Memory B cell (primary cell): ENCODE results near the gene S1PR1.
"Not testable (repeated sequence)": the region's sequence is repeated elsewhere in the genome, so short reads cannot be mapped to it uniquely, and the experiment has no call there.

Experiments used
- ATAC-seq: fragments of 150-1000 bp; cut with Tn5 transposase; 2 replicates; pipeline ENCODE4 v1.10.0; 2021; ENCODE audit warnings: low read depth, mild to moderate bottlenecking, moderate library complexity
- DNase-seq, 2 donors: peaks; one replicate each; pipeline ENCODE4 v3.0.0; 2022; ENCODE audit warnings: low spot score in 2 of 2
- H3K27ac Mint-ChIP-seq: one replicate; pipeline ENCODE4 v1.8.0; 2022; ENCODE audit warnings: mild to moderate bottlenecking, moderate library complexity, mixed read lengths
- H3K27me3 Mint-ChIP-seq: one replicate; pipeline ENCODE4 v1.8.0; 2022; ENCODE audit warnings: mixed read lengths
- H3K36me3 Mint-ChIP-seq: one replicate; pipeline ENCODE4 v1.8.0; 2022; ENCODE audit warnings: mild to moderate bottlenecking, mixed read lengths
- H3K4me1 Mint-ChIP-seq: one replicate; pipeline ENCODE4 v1.8.0; 2022; ENCODE audit warnings: mixed read lengths
- H3K4me3 Mint-ChIP-seq: one replicate; pipeline ENCODE4 v1.8.0; 2022; ENCODE audit warnings: mild to moderate bottlenecking, moderate library complexity, mixed read lengths
- H3K9me3 Mint-ChIP-seq: one replicate; pipeline ENCODE4 v1.8.0; 2022; ENCODE audit warnings: mixed read lengths

Gene S1PR1

GRCh38 chr1:101236516-101237228 lies at the start of gene S1PR1:
S1PR1 (plus strand) TSS chr1:101237019; CDS start chr1:101238985, 1,966 bp downstream.
- H3K4me3 Mint-ChIP-seq: peak within 1 kb of the TSS; percentile 95
- H3K36me3 Mint-ChIP-seq: peaks cover 21% of the 10 kb centered on the region
- peak within 1 kb of the TSS; percentile 95 for H3K27ac Mint-ChIP-seq
- DNase-seq: peak; percentile 34 to 61
- H3K4me1 Mint-ChIP-seq: peaks cover 48% of the 10 kb centered on the region
- ATAC-seq: peak; percentile 39
- peaks cover 3% of the 10 kb centered on the region for H3K9me3 Mint-ChIP-seq
- no peaks in the 10 kb centered on the region for H3K27me3 Mint-ChIP-seq

GRCh38 chr1:101187297-101187696 lies 49.5 kb upstream of the S1PR1 start:
- Mint-ChIP-seq H3K4me1 (peaks cover 18% of the 10 kb centered on the region), H3K27me3 (no peaks in the 10 kb centered on the region), H3K4me3 (no peak overlapping the region), H3K9me3 (no peaks in the 10 kb centered on the region), H3K36me3 (no peaks in the 10 kb centered on the region), H3K27ac (no peak overlapping the region)
- ATAC-seq: no peak
- DNase-seq: no peak

GRCh38 chr1:101188331-101188730 lies 48.5 kb upstream of the S1PR1 start:
- Mint-ChIP-seq H3K4me3 (no peak overlapping the region), H3K27me3 (no peaks in the 10 kb centered on the region), H3K4me1 (peaks cover 18% of the 10 kb centered on the region), H3K27ac (no peak overlapping the region), H3K9me3 (no peaks in the 10 kb centered on the region), H3K36me3 (no peaks in the 10 kb centered on the region)
- DNase-seq (no peak), ATAC-seq (no peak)

GRCh38 chr1:101188968-101189367 lies 47.9 kb upstream of the S1PR1 start:
- peaks cover 18% of the 10 kb centered on the region for H3K4me1 Mint-ChIP-seq
- not testable (repeated sequence) for H3K27ac Mint-ChIP-seq, DNase-seq, ATAC-seq, H3K36me3 Mint-ChIP-seq, H3K4me3 Mint-ChIP-seq, H3K9me3 Mint-ChIP-seq, H3K27me3 Mint-ChIP-seq

- Mint-ChIP-seq H3K9me3 (no peaks in the 10 kb centered on the region), H3K27me3 (no peaks in the 10 kb centered on the region), H3K36me3 (no peaks in the 10 kb centered on the region), H3K27ac (no peak overlapping the region), H3K4me3 (no peak overlapping the region), H3K4me1 (peaks cover 18% of the 10 kb centered on the region)
- DNase-seq: no peak
- no peak for ATAC-seq
Measured at GRCh38 chr1:101190441-101190840, 46.4 kb upstream of the S1PR1 start.

GRCh38 chr1:101191049-101191448 lies 45.8 kb upstream of the S1PR1 start:
- no peaks in the 10 kb centered on the region for H3K27me3 Mint-ChIP-seq
- no peak overlapping the region for H3K4me3 Mint-ChIP-seq
- DNase-seq: no peak
- peak; percentile 44 for ATAC-seq
- H3K4me1 Mint-ChIP-seq: peaks cover 20% of the 10 kb centered on the region
- peaks cover 1% of the 10 kb centered on the region for H3K9me3 Mint-ChIP-seq
- H3K27ac Mint-ChIP-seq: no peak overlapping the region
- H3K36me3 Mint-ChIP-seq: no peaks in the 10 kb centered on the region

- no peaks in the 10 kb centered on the region for H3K36me3 Mint-ChIP-seq
- DNase-seq (no peak), ATAC-seq (no peak)
- H3K27ac Mint-ChIP-seq: no peak overlapping the region
- peaks cover 1% of the 10 kb centered on the region for H3K9me3 Mint-ChIP-seq
- peaks cover 12% of the 10 kb centered on the region for H3K4me1 Mint-ChIP-seq
- H3K27me3 Mint-ChIP-seq: no peaks in the 10 kb centered on the region
- H3K4me3 Mint-ChIP-seq: no peak overlapping the region
Measured at GRCh38 chr1:101193733-101194169, 43.1 kb upstream of the S1PR1 start.

GRCh38 chr1:101194746-101195145 lies 42.1 kb upstream of the S1PR1 start:
- no peak for ATAC-seq
- Mint-ChIP-seq H3K36me3 (no peaks in the 10 kb centered on the region), H3K9me3 (peaks cover 1% of the 10 kb centered on the region), H3K27ac (no peak overlapping the region), H3K4me1 (peaks cover 19% of the 10 kb centered on the region), H3K27me3 (no peaks in the 10 kb centered on the region), H3K4me3 (no peak overlapping the region)
- no peak for DNase-seq

GRCh38 chr1:101196668-101197067 lies 40.2 kb upstream of the S1PR1 start:
- H3K36me3 Mint-ChIP-seq: no peaks in the 10 kb centered on the region
- H3K4me3 Mint-ChIP-seq: no peak overlapping the region
- H3K9me3 Mint-ChIP-seq: peaks cover 1% of the 10 kb centered on the region
- DNase-seq (no peak), ATAC-seq (no peak)
- no peaks in the 10 kb centered on the region for H3K27me3 Mint-ChIP-seq
- peak overlapping the region; percentile 19 for H3K27ac Mint-ChIP-seq
- H3K4me1 Mint-ChIP-seq: peaks cover 17% of the 10 kb centered on the region

- H3K4me1 Mint-ChIP-seq: peaks cover 17% of the 10 kb centered on the region
- peak overlapping the region; percentile 15 for H3K4me3 Mint-ChIP-seq
- H3K27ac Mint-ChIP-seq: peak overlapping the region; percentile 72
- H3K9me3 Mint-ChIP-seq: peaks cover 1% of the 10 kb centered on the region
- H3K27me3 Mint-ChIP-seq: no peaks in the 10 kb centered on the region
- ATAC-seq: peak; percentile 94
- no peaks in the 10 kb centered on the region for H3K36me3 Mint-ChIP-seq
- DNase-seq: no peak
Measured at GRCh38 chr1:101198842-101199636, 37.8 kb upstream of the S1PR1 start.

- Mint-ChIP-seq H3K27me3 (no peaks in the 10 kb centered on the region), H3K4me1 (peaks cover 17% of the 10 kb centered on the region), H3K27ac (no peak overlapping the region), H3K9me3 (peaks cover 1% of the 10 kb centered on the region), H3K4me3 (no peak overlapping the region), H3K36me3 (no peaks in the 10 kb centered on the region)
- DNase-seq (no peak), ATAC-seq (no peak)
Measured at GRCh38 chr1:101199637-101199982, 37.2 kb upstream of the S1PR1 start.

GRCh38 chr1:101200513-101200912 lies 36.3 kb upstream of the S1PR1 start:
- DNase-seq (no peak), ATAC-seq (no peak)
- peaks cover 1% of the 10 kb centered on the region for H3K9me3 Mint-ChIP-seq
- H3K27me3 Mint-ChIP-seq: no peaks in the 10 kb centered on the region
- H3K27ac Mint-ChIP-seq: no peak overlapping the region
- peaks cover 17% of the 10 kb centered on the region for H3K4me1 Mint-ChIP-seq
- no peaks in the 10 kb centered on the region for H3K36me3 Mint-ChIP-seq
- no peak overlapping the region for H3K4me3 Mint-ChIP-seq

- H3K27ac Mint-ChIP-seq: no peak overlapping the region
- peaks cover 10% of the 10 kb centered on the region for H3K4me1 Mint-ChIP-seq
- H3K27me3 Mint-ChIP-seq: no peaks in the 10 kb centered on the region
- H3K36me3 Mint-ChIP-seq: no peaks in the 10 kb centered on the region
- no peak for DNase-seq
- H3K9me3 Mint-ChIP-seq: no peaks in the 10 kb centered on the region
- no peak overlapping the region for H3K4me3 Mint-ChIP-seq
- no peak for ATAC-seq
Measured at GRCh38 chr1:101203820-101204540, 32.8 kb upstream of the S1PR1 start.

GRCh38 chr1:101205457-101205856 lies 31.4 kb upstream of the S1PR1 start:
- H3K36me3 Mint-ChIP-seq: no peaks in the 10 kb centered on the region
- no peak overlapping the region for H3K27ac Mint-ChIP-seq
- ATAC-seq (no peak), DNase-seq (no peak)
- no peaks in the 10 kb centered on the region for H3K27me3 Mint-ChIP-seq
- H3K4me3 Mint-ChIP-seq: no peak overlapping the region
- no peaks in the 10 kb centered on the region for H3K4me1 Mint-ChIP-seq
- H3K9me3 Mint-ChIP-seq: no peaks in the 10 kb centered on the region
